H9 (cell line): ENCODE data around the gene PRELID1. TPM values are rescaled to one million over a fixed set of nuclear protein-coding genes. Genes with fewer than 3 reads are reported as not detected.

Experiments used
- DNase-seq: peaks from one replicate; pipeline ENCODE4 v3.0.0-alpha.2; 2017
- H2AFZ ChIP-seq: one replicate; pipeline ENCODE4 v1.6.1; 2013; ENCODE audit warnings: mild to moderate bottlenecking, low read length, control low read depth, moderate library complexity
- H2AK5ac ChIP-seq: 2 replicates; pipeline ENCODE4 v1.6.1; 2013; ENCODE audit warnings: low read length, control low read depth, mixed read lengths; ENCODE audit not compliant: insufficient read length
- H2BK120ac ChIP-seq: one replicate; pipeline ENCODE4 v1.6.1; 2013; ENCODE audit warnings: low read depth, mild to moderate bottlenecking, low read length, control low read depth, inconsistent platforms; ENCODE audit not compliant: poor library complexity, severe bottlenecking
- H2BK12ac ChIP-seq: 2 replicates; pipeline ENCODE4 v1.6.1; 2013; ENCODE audit warnings: low read length, control low read depth, mixed read lengths, low read depth; ENCODE audit not compliant: insufficient read length
- H2BK15ac ChIP-seq: 2 replicates; pipeline ENCODE4 v1.6.1; 2013; ENCODE audit warnings: low read depth, low read length, control low read depth
- H2BK20ac ChIP-seq: one replicate; pipeline ENCODE4 v1.6.1; 2013; ENCODE audit warnings: low read depth, mild to moderate bottlenecking, low read length, control low read depth, inconsistent platforms; ENCODE audit not compliant: poor library complexity, severe bottlenecking
- H2BK5ac ChIP-seq: 2 replicates; pipeline ENCODE4 v1.6.1; 2013; ENCODE audit warnings: low read length, control low read depth, mixed read lengths; ENCODE audit not compliant: insufficient read length
- H3K14ac ChIP-seq: 2 replicates; pipeline ENCODE4 v1.6.1; 2013; ENCODE audit warnings: low read length, control low read depth; ENCODE audit not compliant: insufficient read depth
- H3K18ac ChIP-seq: 2 replicates; pipeline ENCODE4 v1.6.1; 2013; ENCODE audit warnings: low read depth, mild to moderate bottlenecking, mixed read lengths, low read length, control low read depth; ENCODE audit not compliant: insufficient read length
- H3K23ac ChIP-seq: 2 replicates; pipeline ENCODE4 v1.6.1; 2013; ENCODE audit warnings: low read length, control low read depth, mixed read lengths, low read depth; ENCODE audit not compliant: insufficient read length
- H3K23me2 ChIP-seq: 2 replicates; pipeline ENCODE4 v1.6.1; 2013; ENCODE audit warnings: low read depth, mild to moderate bottlenecking, mixed read lengths, low read length, control low read depth; ENCODE audit not compliant: insufficient read length, poor library complexity, severe bottlenecking
- H3K27ac ChIP-seq: 2 replicates; pipeline ENCODE4 v1.5.1; 2013; ENCODE audit warnings: low read length, control low read depth, mixed read lengths, low read depth; ENCODE audit not compliant: insufficient read length
- H3K27me3 ChIP-seq: 2 replicates; pipeline ENCODE4 v1.6.1; 2013; ENCODE audit warnings: low read length, control low read depth, inconsistent platforms; ENCODE audit not compliant: insufficient read depth
- H3K4ac ChIP-seq: 2 replicates; pipeline ENCODE4 v1.6.1; 2013; ENCODE audit warnings: low read depth, mild to moderate bottlenecking, control low read depth, inconsistent platforms, low read length, moderate library complexity
- H3K4me1 ChIP-seq: 2 replicates; pipeline ENCODE4 v1.6.1; 2013; ENCODE audit warnings: low read length, control low read depth, inconsistent platforms; ENCODE audit not compliant: insufficient read depth
- H3K4me2 ChIP-seq: 2 replicates; pipeline ENCODE4 v1.6.1; 2013; ENCODE audit warnings: low read length, control low read depth, mixed read lengths; ENCODE audit not compliant: insufficient read length, insufficient read depth
- H3K56ac ChIP-seq: 2 replicates; pipeline ENCODE4 v1.6.1; 2013; ENCODE audit warnings: low read depth, mild to moderate bottlenecking, mixed read lengths, low read length, control low read depth; ENCODE audit not compliant: insufficient read length
- H3K79me1 ChIP-seq: 2 replicates; pipeline ENCODE4 v1.6.1; 2013; ENCODE audit warnings: low read depth, mild to moderate bottlenecking, moderate library complexity, low read length, control low read depth, inconsistent platforms; ENCODE audit not compliant: insufficient read depth, poor library complexity, severe bottlenecking
- H3K79me2 ChIP-seq: 2 replicates; pipeline ENCODE4 v1.6.1; 2013; ENCODE audit warnings: low read length, control low read depth, inconsistent platforms; ENCODE audit not compliant: insufficient read depth
- H3K9ac ChIP-seq: 2 replicates; pipeline ENCODE4 v1.6.1; 2013; ENCODE audit warnings: low read length, control low read depth, mixed read lengths; ENCODE audit not compliant: insufficient read length; ENCODE audit errors: extremely low read depth
- H3K9me3 ChIP-seq: one replicate; pipeline ENCODE4 v1.6.1; 2013; ENCODE audit warnings: low read depth, low read length, inconsistent platforms; ENCODE audit not compliant: control insufficient read depth
- H3T11ph ChIP-seq: one replicate; pipeline ENCODE4 v1.6.1; 2013; ENCODE audit warnings: mild to moderate bottlenecking, low read length, control low read depth, inconsistent platforms
- H4K20me1 ChIP-seq: one replicate; pipeline ENCODE4 v1.6.1; 2013; ENCODE audit not compliant: control insufficient read depth, insufficient read length, insufficient read depth
- H4K5ac ChIP-seq: 2 replicates; pipeline ENCODE4 v1.6.1; 2013; ENCODE audit warnings: low read depth, mild to moderate bottlenecking, mixed read lengths, low read length, control low read depth; ENCODE audit not compliant: insufficient read length
- H4K8ac ChIP-seq: replicated peaks from 2 replicates; pipeline ENCODE4 v1.6.1; 2013; ENCODE audit warnings: low read length, control low read depth, mixed read lengths, low read depth; ENCODE audit not compliant: insufficient read length
- H4K91ac ChIP-seq: 2 replicates; pipeline ENCODE4 v1.6.1; 2013; ENCODE audit warnings: low read depth, mild to moderate bottlenecking, moderate library complexity, mixed read lengths, low read length, control low read depth; ENCODE audit not compliant: insufficient read length
- H3K27ac Mint-ChIP-seq, 3 experiments: 2 replicates in 2 of 3; 3 replicates in 1 of 3; pipeline ENCODE4 v1.8.0; 2020 to 2021; ENCODE audit warnings: mixed read lengths in 3 of 3, mild to moderate bottlenecking in 1 of 3, moderate library complexity in 1 of 3
- H3K27me3 Mint-ChIP-seq: 2 replicates; pipeline ENCODE4 v1.8.0; 2021; ENCODE audit warnings: low read depth, mild to moderate bottlenecking, moderate library complexity, mixed read lengths
- H3K36me3 Mint-ChIP-seq, 3 experiments: 2 replicates in 2 of 3; 3 replicates in 1 of 3; pipeline ENCODE4 v1.8.0; 2020 to 2021; ENCODE audit warnings: low read depth in 3 of 3, mixed read lengths in 3 of 3; ENCODE audit not compliant: insufficient read depth in 1 of 3
- H3K4me1 Mint-ChIP-seq, 2 experiments: 2 replicates each; pipeline ENCODE4 v1.8.0; 2020; ENCODE audit warnings: mixed read lengths in 2 of 2
- H3K4me3 Mint-ChIP-seq, 2 experiments: 2 replicates in 1 of 2; 3 replicates in 1 of 2; pipeline ENCODE4 v1.8.0; 2020 to 2021; ENCODE audit warnings: mild to moderate bottlenecking in 2 of 2, mixed read lengths in 2 of 2, moderate library complexity in 1 of 2
- H3K9me3 Mint-ChIP-seq, 2 experiments: 2 replicates in 1 of 2; 3 replicates in 1 of 2; pipeline ENCODE4 v1.8.0; 2020; ENCODE audit warnings: mild to moderate bottlenecking in 2 of 2, mixed read lengths in 2 of 2, moderate library complexity in 1 of 2
- CTCF ChIP-seq: fragments of 200-600 bp; sonication (generic); conservative IDR thresholded peaks from 3 replicates; pipeline ENCODE4 v1.8.0; 2021; ENCODE audit warnings: antibody characterized with exemption, mild to moderate bottlenecking
- WGBS: extraction: QIAGEN DNeasy Blood & Tissue Kit; methylation state at CpG from one replicate; pipeline ENCODE4 v1.1.7; 2013; ENCODE audit warnings: missing lambda C conversion rate, low lambda C conversion rate, mixed read lengths; ENCODE audit not compliant: insufficient read length; ENCODE audit errors: extremely low coverage; 5-methylcytosine and 5-hydroxymethylcytosine counted together
- total RNA-seq: library from RNA; stranded (reverse); gene quantifications from 2 replicates; pipeline ENCODE4 v1.2.1, GENCODE V29; 2021

The PRELID1 gene
- total RNA-seq, 1 experiment from 2014 or later = 213 TPM

DNA sequence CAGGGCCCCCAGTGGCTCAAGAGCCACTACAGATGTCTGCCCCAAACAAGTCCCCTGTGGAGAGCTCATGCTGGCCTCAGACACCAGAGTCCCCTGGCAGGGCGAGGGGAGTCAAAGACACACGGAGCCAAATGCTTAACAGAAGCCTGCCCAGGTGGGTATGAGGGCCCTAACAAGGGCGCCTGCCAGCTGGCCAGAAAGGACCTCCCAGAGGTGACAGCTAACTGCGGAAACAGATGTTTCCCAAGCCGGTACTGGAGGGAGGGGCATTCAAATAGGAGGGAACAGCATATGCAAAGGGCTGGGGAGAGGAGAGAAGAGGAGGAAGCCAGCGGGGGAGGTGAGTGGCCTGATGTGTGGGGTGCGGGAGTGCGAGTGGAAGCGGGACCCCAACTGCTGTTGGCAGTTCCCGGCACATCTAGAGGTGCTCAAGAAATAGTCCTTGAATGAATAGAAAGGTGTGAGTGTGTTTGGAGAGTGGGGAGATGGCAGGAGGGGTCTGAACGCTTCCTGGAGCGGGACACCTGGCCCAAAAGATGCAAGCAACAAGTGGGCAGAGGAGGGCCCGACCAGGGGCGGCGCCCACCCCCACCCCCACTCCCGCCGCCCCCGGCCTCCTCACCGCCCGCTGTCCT, 7.3 kb downstream of the PRELID1 start:
- Histone ChIP-seq H2BK5ac (no peak overlapping the region), H3K23me2 (peaks cover 14% of the 10 kb centered on the region), H3K56ac (no peak overlapping the region), H4K8ac (no peak overlapping the region), H2AFZ (no peak overlapping the region), H3K4ac (no peak overlapping the region), H2BK15ac (no peak overlapping the region), H3K23ac (no peak overlapping the region), H3K9ac (no peak overlapping the region), H3K27me3 (no peaks in the 10 kb centered on the region), H3K27ac (no peak overlapping the region), H2BK120ac (no peak overlapping the region), H3K79me1 (no peaks in the 10 kb centered on the region), H4K5ac (no peak overlapping the region), H3T11ph (no peak overlapping the region), H3K14ac (no peak overlapping the region), H4K91ac (no peak overlapping the region), H4K20me1 (peaks cover 5% of the 10 kb centered on the region), H3K79me2 (no peaks in the 10 kb centered on the region), H2AK5ac (no peak overlapping the region), H3K4me2 (peak overlapping the region; percentile 80), H3K9me3 (no peaks in the 10 kb centered on the region), H3K4me1 (no peaks in the 10 kb centered on the region), H3K18ac (no peak overlapping the region), H2BK20ac (no peak overlapping the region), H2BK12ac (no peak overlapping the region)
- no peaks in the 10 kb centered on the region; the same call in 1 of the 2 replicates for H3K27me3 Mint-ChIP-seq
- WGBS = no CpG with 5 or more reads among the region's 20 CpGs
- H3K36me3 Mint-ChIP-seq = peaks cover 11 to 17% (median 13%) of the 10 kb centered on the region in 3 experiments
- DNase-seq = peak; percentile 59
- H3K4me3 Mint-ChIP-seq = peak overlapping the region; percentile 76 to 88
- TF ChIP-seq CTCF = no peak
- H3K4me1 Mint-ChIP-seq = peaks cover 18 to 20% of the 10 kb centered on the region in 2 experiments
- H3K27ac Mint-ChIP-seq = peak overlapping the region in 1 of 3 experiments; percentile 63; a peak in 1 of 7 replicates
- no peaks in the 10 kb centered on the region for H3K9me3 Mint-ChIP-seq
